ENCODE results near the gene ZMYM1. TPM values are rescaled to one million over a fixed set of nuclear protein-coding genes. Genes with fewer than 3 reads are reported as not detected.

Gene ZMYM1
- total RNA-seq, 3 donors from 2014 or later, result 1.5 to 3.0 (median 3.0) TPM

Other genes with a start within 250 kb of the ZMYM1 start
- gene SMIM12, start 219.6 kb upstream of the ZMYM1 start, total RNA-seq, result 10 to 100 TPM; 73.8 to 75.7 (median 73.8) TPM
- 1 to 10 TPM in 2 of 3 donors, under 1 TPM in 1; 0.98 to 1.5 (median 1.0) TPM for gene DLGAP3, start 149.7 kb upstream of the ZMYM1 start, total RNA-seq
- gene TMEM35B, start 94.0 kb upstream of the ZMYM1 start, total RNA-seq, result 10 to 100 TPM; 14.9 to 17.4 (median 16.4) TPM
- gene ZMYM6, start 47.4 kb upstream of the ZMYM1 start, total RNA-seq, result 10 to 100 TPM; 18.8 to 23.7 (median 20.6) TPM
- 100 to 1,000 TPM; 462 to 466 (median 464) TPM for gene SFPQ, start 113.8 kb downstream of the ZMYM1 start, total RNA-seq
- gene ZMYM4, start 189.3 kb downstream of the ZMYM1 start, total RNA-seq, result 10 to 100 TPM; 24.2 to 28.9 (median 26.0) TPM